NCI-H82 treated with DMSO at 0.1 percent for 48 hours (cell line): Measurements from ENCODE around the gene KRAS.
A peak's percentile ranks its signal among the peaks of the same experiment; 100 is the strongest.
"Not testable (repeated sequence)": the region's sequence is repeated elsewhere in the genome, so short reads cannot be mapped to it uniquely, and the experiment has no call there.

Experiments used
- DNase-seq: peaks from one replicate; lab custom pipeline; 2025; ENCODE audit not compliant: unreplicated experiment; lab: John Stamatoyannopoulos, UW

KRAS gene

GRCh38 chr12:25250744-25251730, at the start of gene KRAS:
Gene KRAS (minus strand): TSS chr12:25250929.
- peak; percentile 90 for DNase-seq

DNA sequence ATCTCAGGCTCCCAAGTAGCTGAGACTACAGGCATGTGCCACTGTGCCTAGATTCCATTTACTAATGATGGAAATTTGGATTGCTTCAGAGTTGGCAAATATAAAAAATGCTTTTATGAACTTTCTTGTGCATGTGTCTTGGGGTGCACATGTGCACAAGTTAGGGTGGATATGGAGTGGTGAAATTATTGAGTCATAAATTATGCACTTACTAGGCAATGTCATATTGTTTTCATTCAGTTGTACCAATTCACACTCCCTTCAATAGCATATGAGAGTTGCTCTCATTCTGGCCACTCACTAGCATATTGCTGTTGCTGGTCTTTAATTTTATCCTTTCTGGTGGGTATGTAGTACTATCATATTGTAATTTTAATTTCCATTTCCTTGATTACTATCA, 45.7 kb upstream of the KRAS start:
- DNase-seq = no peak

DNA sequence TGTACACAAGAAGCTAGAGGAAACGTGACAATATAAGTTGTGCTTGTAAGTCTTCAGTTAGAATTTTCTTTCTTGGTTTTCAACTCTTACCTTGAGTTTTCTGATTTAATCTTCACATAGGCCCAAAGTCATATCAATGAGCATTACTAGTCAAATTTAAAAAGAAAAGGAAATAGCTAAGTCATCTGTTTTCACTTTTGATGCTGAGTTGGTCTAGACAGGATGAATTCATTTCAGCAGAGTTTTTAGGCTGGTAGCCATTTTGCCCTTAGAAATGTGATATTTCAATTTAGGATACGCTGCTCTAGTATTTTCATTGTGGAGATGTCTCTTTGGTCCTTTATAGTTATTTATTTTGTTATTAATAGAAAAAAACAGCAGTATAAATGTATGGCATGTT, 44.6 kb upstream of the KRAS start:
- no peak for DNase-seq

DNA sequence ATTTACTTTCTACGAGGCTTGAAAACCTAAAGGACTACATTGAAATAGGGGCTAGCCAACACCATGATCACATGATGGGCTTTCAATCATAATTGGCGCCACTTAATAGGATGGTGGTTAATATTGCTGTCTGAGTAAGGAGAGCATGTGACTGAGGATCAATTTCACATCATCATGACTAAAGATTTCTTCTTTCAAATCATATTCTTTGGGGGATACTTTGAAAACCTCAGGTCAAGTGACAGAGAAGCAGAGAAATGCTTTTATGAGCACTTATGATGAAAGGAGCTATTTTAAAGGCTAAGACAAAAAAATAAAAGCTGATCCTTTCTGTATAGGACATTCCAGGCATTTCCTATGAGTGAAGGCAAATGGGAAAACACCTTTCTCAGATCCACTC, 42.9 kb upstream of the KRAS start:
- no peak for DNase-seq

DNA sequence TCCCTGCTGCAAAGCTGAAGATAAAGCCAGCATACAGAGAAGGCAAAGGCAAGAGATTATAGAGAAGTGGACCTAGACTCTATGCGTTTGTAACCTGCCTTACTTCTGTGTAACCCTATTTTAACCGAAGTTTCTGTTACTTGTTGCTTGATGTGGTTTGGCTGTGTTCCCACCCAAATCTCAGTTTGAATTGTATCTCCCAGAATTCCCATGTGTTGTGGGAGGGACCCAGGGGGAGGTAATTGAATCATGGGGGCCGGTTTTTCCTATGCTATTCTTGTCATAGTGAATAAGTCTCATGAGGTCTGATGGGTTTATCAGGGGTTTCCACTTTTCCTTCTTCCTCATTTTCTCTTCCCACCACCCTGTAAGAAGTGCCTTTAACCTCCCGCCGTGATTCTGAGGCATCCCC, 42.1 kb upstream of the KRAS start:
- not testable (repeated sequence) for DNase-seq

DNA sequence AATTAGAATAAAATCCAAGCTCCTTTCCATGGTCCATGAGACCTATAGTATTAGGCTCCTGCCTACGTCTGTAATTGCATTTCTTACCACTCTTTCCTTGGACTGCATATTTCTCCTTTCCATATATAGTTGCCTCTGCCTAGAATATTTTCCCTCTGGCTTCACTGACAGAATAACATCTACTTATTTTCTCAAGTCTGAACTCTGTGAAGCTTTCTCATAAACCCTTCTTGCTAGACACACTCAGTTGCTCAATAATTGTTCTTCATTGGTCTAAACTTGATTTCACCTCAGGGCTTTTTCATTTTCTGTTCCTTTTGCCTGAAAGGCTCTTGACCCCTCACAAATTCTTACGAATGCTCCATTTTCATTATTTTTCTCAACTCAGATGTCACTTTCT, 36.9 kb upstream of the KRAS start:
- no peak for DNase-seq

- no peak for DNase-seq
Measured at GRCh38 chr12:25286837-25287236, 36.1 kb upstream of the KRAS start.

- no peak for DNase-seq
Measured at GRCh38 chr12:25284024-25284423, 33.3 kb upstream of the KRAS start.

- no peak for DNase-seq
Measured at GRCh38 chr12:25283006-25283405, 32.3 kb upstream of the KRAS start.

DNA sequence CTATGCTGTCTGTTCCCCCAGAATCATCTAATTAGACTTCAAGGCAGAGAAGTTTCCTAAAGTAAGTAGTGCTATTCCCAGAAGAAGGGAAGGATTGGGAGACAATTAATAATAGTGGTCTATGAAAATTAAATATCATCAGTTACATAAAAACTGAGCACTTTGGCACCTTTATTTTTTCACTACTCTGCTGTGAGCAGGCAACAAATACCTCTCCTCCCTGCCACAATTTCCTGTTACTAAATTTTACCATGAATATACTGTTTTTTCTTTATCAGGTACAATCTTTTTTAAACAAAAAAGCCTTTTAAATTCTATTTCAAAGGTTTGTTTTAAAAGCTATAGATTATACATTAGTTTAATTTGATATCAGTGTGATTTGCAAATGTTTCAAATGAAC, 29.4 kb upstream of the KRAS start:
- DNase-seq = no peak

DNA sequence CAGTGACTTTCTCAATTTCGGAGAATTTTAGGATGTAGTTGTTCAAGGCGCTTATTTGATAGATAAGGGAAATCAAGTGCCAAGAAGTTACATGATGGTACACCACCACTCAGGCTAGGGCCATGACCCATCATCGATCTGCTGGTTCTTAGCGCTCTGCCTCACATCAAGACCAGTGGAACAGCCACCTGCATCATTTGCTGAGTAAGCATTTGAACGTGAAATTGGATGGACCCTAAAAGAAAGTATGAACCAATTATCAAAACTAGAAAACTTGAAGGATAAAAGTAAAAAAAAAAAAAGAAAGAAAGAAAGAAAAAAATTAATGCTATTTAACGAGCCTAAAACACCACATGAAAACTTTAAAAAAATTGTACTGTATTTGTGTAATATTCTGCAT, 27.5 kb upstream of the KRAS start:
- DNase-seq = no peak

DNA sequence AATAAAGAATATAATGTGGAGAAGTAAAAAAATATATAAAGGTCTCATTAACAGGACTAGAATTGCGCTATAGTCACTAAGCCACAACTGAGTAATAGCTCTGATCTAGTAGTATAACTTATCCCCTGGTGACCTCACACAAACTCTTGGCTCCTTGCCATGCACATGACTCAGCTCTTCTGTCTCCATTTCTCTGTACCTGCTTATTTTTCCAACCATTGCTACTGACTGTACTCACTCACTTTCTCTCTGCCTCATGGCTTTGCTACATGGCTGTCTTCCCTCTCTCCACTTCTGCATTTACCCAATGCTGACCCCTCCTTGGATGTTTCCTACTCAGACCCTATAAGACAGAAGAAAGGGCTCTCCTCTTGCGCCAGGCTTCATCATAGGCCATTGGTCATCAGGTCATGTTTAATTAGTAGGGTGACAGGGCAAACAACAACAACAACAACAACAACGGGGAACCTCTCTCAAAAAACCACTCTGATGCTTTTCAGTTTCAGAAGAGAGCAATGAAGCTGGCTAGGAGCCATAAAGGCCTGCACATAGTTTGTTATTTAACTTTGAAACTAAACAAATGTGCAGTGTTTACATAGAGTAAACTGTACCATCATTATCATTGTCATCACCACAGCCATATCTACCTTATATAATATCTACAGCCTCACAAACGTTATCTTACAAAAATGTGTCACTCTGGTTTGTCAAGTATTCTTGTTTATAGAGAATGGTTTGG, 25.6 kb upstream of the KRAS start:
- peak; percentile 31 for DNase-seq

DNA sequence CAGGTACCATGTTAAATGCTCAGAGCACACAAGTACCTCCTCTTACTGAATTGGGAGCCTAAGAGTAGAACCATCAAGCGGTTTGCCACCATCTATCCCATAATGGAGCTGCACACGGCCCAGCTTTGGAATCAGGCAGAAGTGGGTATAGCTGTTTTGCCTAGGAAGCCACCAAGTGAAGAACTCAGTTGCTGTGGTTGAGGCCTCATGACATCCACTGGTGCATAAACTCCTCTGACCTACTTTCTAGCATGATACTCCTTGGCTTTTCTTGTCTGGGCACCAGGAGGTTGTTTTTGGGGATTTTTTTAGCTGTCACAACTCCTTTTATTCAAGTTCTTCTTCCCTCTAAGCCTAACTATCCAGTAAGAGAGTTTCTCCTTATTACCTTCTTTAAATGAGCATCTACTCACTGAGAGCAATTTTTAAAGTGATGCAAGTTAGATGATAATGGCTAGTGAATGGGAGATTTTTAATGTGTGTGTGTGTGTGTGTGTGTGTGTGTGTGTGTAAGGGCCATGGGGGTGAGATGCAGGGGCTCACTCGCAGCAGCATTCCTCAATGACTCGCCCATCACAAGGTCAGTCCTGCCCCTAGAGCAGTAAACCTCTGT, 20.9 kb upstream of the KRAS start:
- no peak for DNase-seq

GRCh38 chr12:25269701-25270100, 19.0 kb upstream of the KRAS start:
- no peak for DNase-seq

GRCh38 chr12:25266497-25266896, 15.8 kb upstream of the KRAS start:
- no peak for DNase-seq

DNA sequence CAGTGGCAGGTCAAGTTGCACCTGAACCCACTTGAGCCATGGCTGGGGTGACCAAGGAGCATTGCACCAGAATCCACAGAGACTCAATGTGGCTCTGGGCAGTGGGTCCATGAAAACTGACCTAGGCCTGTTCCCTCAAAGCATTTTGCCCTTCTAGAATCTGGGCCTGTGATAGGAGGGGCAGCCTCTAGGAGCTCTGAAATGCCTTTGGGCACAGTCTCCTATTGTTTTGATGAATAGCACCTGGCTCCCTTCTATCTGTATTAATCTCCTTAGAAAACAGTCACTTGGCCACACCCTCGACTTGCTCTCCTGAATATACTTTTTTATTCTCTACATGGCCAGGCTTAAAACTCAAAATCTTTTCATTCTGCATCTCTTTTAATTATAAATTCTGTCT, 14.1 kb upstream of the KRAS start:
- DNase-seq = peak; percentile 22

GRCh38 chr12:25264114-25264513, 13.4 kb upstream of the KRAS start:
- no peak for DNase-seq

DNA sequence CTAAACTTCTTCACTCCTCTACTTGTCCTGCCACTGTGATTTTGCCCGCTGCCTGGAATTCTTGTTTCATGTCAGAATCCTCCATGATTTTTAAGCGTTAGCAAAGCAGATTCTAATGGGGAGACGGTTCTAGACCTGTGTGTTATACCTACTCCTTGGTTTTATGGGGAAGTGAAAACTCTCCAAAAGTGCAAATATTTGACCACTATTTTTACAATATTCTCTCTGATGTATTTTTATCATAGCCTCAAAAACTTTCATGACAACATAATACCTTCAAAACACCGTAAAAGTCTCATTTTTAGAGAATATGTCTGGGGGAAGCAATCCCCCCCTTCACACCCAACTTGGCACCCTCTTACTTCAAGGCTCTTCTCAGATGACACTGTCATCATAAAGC, 12.9 kb upstream of the KRAS start:
- no peak for DNase-seq

DNA sequence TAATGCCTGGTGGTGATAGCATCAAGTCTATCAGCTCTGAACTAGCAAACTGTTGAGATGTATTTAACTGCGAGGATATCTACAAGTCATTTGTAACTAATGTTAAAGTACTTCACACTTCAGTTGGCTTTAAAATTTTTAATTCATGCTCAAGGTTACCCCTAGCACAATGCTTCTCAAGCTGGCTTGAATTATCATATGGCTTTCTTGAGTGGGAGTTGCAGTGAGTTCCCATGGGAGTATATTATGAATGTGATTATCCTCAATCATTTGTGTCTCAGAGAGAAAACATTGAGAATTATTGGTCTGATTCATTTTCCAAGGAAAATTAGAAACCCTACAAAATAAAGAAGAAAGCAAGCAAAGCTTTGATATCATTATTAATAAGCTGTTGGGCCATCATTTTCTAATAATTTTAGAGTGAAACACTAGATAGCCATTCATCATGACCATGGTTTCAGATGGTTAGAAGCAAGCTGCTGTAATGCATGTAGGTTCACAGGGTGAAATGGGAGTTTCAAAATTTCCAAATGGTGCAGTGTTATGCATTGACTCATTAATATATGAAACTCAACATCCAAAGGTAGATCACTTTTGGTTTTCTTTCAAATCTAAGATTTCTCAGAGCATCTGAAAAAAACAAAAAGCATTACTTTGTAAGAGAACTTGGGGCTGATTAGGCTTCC, 11.8 kb upstream of the KRAS start:
- no peak for DNase-seq

DNA sequence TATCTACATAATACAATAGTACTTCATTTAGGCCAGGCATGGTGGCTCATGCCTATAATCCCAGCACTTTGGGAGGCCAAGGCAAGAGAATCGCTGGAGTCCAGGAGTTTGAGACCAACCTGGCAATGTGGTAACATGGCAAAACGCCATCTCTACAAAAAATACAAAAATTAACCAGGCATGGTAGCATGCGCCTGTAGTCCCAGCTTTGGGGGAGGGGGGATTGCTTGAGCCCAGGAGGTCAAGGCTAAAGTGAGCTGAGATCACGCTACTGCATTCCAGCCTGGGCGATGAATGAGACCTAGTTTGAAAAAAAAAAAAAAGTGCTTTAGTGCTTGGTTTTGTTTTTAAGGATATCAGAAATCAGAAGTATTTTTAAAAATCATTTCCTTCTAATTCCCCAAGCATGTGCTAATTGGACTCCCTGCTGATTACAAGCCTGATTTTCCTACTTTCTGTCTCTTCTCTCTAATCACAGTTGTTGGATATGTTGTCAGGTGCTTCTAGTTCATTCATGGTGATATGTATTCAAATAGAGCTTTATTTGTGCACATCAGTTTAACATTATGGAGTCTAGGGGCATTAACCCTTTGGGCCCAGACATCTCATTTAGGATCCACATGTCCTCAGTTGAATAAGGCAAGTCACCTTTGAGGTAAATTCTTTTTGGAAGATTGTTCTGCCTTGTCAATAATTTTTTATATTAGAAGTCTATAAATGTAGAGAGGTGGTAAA, 7.0 kb upstream of the KRAS start:
- no peak for DNase-seq

- DNase-seq = no peak
Measured at GRCh38 chr12:25256826-25257225, 6.1 kb upstream of the KRAS start.
